Measurements from ENCODE around the gene FOXA1. TPM values are rescaled to one million over a fixed set of nuclear protein-coding genes. Genes with fewer than 3 reads are reported as not detected.

The FOXA1 gene
- total and polyA plus RNA-seq, 9 donors = 0.12 to 2.9 (median 0.31) TPM; not detected in 6

- DNase-seq = no peak
- no peaks in the 10 kb centered on the region for H3K27me3 ChIP-seq
- H3K9me3 ChIP-seq = no peaks in the 10 kb centered on the region
- no peak overlapping the region for H3K4me3 ChIP-seq
- no peaks in the 10 kb centered on the region for H3K4me1 ChIP-seq (ENCODE audit: insufficient read depth)
- H3K27ac ChIP-seq = no peak overlapping the region
- intact Hi-C loops (cut with DNase I) = no loop called here
- TF ChIP-seq EP300 (IDR thresholded peaks at IDR 0.05) (no peak), POLR2A (IDR thresholded peaks at IDR 0.05) (no peak), CTCF (IDR thresholded peaks at IDR 0.05) (no peak)
- H3K36me3 ChIP-seq = no peaks in the 10 kb centered on the region
These were observed 49.9 kb downstream of the FOXA1 start for GRCh38 chr14:37545174-37545573.

- intact Hi-C loops (cut with DNase I) = no loop called here
- 65 to 74% (median 73%) methylated on average over 2 of the region's 2 CpGs for WGBS, 3 donors
- TF ChIP-seq POLR2A (IDR thresholded peaks at IDR 0.05) = no peak
- no peak for TF ChIP-seq EP300 (IDR thresholded peaks at IDR 0.05)
- no peak for TF ChIP-seq CTCF (IDR thresholded peaks at IDR 0.05)
- Histone ChIP-seq H3K4me3 (no peak overlapping the region), H3K27me3 (no peaks in the 10 kb centered on the region), H3K36me3 (no peaks in the 10 kb centered on the region), H3K27ac (no peak overlapping the region), H3K9me3 (no peaks in the 10 kb centered on the region), H3K4me1 (ENCODE audit: insufficient read depth) (no peaks in the 10 kb centered on the region)
- no peak for DNase-seq
These were observed 50.6 kb downstream of the FOXA1 start for GRCh38 chr14:37544407-37544806.

GRCh38 chr14:37539992-37540391, 55.1 kb downstream of the FOXA1 start:
- 92 to 98% (median 93%) methylated on average over 1 of the region's 1 CpG for WGBS, 3 donors
- H3K9me3 ChIP-seq = no peaks in the 10 kb centered on the region
- H3K4me1 ChIP-seq (ENCODE audit: insufficient read depth) = no peaks in the 10 kb centered on the region
- no peak for TF ChIP-seq EP300 (IDR thresholded peaks at IDR 0.05)
- no peak overlapping the region for H3K27ac ChIP-seq
- intact Hi-C loops (cut with DNase I) = no loop called here
- no peaks in the 10 kb centered on the region for H3K27me3 ChIP-seq
- no peak for DNase-seq
- H3K4me3 ChIP-seq = no peak overlapping the region
- no peaks in the 10 kb centered on the region for H3K36me3 ChIP-seq

Other genes with a start within 250 kb of the FOXA1 start
- under 1 TPM in 3 of 7 donors, not detected in 4; 0.05 to 0.92 (median 0.58) TPM for gene TTC6, start 380 bp upstream of the FOXA1 start, total RNA-seq
- not detected for gene TTC6, start 380 bp upstream of the FOXA1 start, polyA plus RNA-seq